NCI-H446 treated with DMSO at 0.1 percent for 48 hours (cell line): ENCODE results near the gene ZBED6.
"Not testable (repeated sequence)": the region's sequence is repeated elsewhere in the genome, so short reads cannot be mapped to it uniquely, and the experiment has no call there.

Experiments used
- DNase-seq: peaks from one replicate; lab custom pipeline; 2025; lab: John Stamatoyannopoulos, UW

The ZBED6 gene

DNA sequence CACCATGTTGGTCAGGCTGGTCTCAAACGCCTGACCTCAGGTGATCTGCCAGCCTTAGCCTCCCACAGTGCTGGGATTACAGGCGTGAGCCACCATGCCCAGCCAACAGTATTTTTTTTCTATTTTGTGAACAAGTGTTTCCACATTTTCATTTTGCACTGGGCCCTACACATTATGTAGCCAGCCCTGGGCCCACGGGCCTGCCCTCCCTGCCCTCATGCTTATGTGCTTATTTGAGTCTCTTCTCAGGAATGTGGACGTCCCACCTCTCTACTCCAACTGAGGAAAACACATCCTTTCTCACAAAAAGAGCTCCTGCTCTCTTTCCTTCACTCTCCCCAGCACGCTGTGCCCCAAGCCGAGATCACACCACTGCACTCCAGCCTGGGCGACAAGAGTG, 13.5 kb upstream of the ZBED6 start:
- no peak for DNase-seq

DNA sequence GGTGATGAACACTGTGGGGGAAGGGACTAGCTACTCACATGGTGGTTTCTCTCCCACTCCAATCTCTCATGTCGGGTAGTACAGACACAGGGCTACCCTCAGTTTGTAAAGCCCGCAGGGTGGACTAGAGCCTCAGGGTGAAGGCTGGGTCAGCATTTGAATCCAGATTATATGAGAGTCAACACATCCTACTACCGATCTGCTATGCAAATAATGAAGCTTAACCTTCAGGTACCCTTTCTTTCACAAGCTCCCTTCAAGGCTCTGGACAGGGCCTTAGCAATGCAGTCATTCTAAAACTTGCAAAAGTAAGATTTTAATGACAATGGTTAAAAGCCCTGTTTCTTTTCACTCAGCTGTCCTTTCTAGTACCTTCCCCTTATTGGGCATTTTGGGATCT, 5.5 kb upstream of the ZBED6 start:
- no peak for DNase-seq

DNA sequence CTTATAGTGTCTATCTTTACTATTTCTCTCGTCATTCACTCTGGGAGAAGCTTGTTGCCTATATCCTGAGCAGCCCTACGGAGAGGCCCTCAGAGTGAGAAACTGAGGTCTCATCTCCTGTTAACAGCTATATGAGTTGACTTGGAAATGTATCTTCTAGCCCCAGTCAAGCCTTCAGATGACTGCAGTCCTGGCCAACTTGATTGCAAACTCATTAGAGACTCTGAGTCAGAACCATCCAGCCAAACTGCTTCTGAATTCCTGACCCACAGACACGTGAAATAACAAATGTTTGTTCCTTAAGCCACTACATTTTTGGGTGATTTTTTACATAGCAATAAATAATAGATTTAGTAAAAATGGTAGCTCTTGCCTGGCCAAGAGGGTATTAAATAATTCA, 3.9 kb upstream of the ZBED6 start:
- DNase-seq, result no peak

DNA sequence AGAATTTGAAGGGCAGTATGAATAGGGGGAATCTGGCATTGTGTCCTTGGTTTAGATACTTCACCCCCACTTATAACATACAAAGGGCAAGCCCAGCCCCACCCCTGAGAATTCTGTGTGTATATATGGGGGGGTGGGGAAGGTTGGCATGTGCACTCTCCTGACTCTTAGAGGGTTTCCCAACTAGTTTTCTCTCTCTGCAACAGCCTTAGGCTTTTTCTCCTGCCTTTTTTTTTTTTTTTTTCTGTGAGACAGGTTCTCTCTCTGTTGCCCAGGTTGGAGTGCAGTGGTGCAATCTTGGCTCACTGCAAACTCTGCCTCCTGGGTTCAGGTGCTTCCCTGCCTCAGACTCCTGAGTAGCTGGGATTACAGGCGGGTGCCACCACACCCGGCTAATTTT, 2.9 kb upstream of the ZBED6 start:
- no peak for DNase-seq

DNA sequence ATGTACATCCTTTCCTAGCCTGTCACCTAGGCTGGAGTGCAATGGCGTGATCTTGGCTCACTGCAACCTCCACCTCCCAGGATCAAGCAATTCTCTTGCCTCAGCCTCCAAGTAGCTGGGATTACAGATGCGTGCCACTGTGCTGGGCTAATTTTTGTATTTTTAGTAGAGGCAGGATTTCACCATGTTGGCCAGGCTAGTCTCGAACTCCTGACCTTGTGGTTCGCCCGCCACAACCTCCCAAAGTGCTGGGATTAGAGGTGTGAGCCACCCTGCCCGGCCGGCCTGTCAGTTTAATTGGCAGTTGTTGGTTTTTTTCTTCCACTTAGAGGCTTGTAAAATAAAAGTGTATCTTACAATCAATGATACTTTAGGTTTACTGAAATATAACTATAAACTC, 1.9 kb upstream of the ZBED6 start:
- not testable (repeated sequence) for DNase-seq

DNA sequence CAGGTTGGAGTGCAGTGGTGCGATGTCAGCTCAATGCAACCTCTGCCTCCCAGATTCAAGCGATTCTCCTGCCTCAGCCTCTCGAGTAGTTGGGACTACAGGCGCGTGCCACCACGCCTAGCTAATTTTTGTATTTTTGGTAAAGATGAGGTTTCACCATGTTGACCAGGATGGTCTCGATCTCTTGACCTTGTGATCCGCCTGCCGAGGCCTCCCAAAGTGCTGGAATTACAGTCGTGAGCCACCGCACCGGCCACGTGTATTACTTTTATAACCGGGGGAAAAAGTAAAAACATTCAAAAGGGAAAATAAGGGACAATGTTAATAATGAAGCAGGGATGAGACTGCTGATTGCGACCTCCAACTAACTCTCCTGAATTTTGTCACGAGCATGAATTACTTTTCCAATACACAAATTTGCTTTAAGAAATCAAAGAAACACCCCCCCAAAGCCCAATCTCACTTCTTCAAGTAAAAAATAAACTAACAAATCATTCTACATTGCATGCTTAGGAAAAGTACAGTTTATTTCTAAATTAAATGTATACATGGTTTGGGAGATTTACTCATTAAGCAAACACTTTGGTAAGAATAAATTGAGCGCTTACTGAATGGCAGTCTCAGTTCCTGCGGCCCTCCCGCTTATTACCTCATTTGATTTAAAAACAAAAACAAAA, 521 bp upstream of the ZBED6 start:
- no peak for DNase-seq

DNA sequence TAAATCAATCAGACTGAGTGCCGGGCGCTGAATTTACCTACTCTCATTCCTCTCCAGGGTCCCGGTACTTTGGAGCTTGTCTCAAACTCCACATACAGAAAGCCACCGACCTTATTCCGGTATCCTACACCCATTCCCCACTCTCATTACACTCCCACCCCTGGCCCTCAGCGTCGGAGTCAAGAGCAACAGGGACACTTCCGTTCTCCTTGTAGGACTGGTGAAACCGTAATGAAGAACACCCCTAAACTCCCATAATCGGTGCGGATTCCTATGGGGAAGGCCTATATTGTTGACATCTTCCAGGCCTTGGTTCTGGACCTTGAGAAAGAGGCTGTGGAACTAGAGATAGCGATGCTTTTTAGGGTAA, 798 bp downstream of the ZBED6 start:
- no peak for DNase-seq

DNA sequence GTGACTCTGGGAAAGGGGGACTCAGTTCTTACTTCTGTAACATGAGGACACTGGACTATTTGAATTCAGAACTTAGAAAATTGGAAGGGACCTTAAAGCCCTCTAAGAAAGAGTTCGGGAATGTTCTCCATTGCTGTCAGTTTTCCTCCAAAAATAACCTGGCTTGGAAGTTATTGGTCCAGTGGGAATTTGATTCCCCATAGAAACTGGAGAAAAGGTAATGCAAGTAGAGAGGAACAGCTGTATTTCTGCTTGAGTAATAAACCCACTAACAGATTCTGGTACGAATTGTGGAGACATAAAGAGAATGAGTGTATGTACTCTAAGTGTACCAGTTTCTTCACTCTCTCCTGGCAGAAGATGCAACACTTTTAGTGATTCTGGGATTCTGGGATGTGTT, 1.8 kb downstream of the ZBED6 start:
- DNase-seq, result no peak

DNA sequence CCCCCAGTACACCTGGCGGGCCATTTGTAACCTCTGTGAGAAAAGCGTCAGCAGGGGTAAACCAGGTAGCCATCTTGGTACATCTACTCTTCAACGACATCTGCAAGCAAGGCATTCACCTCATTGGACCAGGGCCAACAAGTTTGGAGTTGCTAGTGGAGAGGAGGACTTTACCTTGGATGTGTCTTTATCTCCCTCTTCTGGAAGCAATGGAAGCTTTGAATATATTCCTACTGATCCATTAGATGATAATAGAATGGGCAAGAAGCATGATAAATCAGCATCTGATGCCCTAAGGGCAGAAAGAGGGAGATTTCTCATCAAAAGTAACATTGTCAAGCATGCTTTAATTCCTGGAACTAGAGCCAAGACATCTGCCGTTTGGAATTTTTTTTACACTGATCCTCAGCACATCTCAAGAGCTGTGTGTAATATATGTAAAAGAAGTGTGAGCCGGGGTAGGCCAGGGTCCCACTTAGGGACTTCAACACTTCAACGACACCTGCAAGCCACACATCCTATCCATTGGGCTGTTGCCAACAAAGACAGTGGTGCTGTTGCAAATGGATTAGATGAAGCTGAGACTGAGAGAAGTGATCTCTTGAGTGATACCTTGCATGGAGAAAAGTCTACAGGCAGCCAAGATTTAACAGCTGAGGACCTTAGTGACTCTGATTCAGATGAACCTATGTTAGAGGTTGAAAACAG, 2.7 kb downstream of the ZBED6 start:
- peak; percentile 15 for DNase-seq

DNA sequence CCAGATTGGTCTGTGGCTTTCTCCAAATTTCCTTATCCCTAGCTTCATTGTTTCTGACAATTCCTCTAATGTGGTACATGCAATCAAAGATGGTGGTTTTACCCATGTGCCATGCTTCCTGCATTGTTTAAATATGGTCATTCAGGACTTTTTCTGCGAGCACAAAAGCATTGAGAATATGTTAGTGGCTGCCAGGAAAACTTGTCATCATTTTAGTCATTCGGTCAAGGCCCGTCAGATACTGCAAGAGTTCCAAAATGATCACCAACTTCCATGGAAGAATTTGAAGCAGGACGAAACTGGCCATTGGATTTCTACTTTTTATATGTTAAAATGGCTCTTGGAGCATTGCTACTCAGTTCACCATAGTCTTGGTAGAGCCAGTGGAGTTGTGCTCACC, 3.7 kb downstream of the ZBED6 start:
- DNase-seq, result no peak

DNA sequence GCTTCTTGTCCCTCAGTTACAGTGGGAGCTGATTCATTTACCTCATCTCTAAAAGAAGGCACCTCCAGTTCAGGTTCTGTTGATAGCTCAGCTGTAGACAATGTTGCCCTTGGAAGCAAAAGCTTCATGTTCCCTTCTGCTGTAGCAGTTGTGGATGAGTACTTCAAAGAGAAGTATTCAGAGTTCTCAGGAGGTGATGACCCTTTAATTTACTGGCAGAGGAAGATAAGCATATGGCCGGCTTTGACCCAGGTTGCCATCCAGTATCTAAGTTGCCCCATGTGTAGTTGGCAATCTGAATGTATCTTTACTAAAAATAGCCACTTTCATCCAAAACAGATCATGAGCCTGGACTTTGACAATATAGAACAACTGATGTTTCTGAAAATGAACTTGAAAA, 4.5 kb downstream of the ZBED6 start:
- peak; percentile 21 for DNase-seq

DNA sequence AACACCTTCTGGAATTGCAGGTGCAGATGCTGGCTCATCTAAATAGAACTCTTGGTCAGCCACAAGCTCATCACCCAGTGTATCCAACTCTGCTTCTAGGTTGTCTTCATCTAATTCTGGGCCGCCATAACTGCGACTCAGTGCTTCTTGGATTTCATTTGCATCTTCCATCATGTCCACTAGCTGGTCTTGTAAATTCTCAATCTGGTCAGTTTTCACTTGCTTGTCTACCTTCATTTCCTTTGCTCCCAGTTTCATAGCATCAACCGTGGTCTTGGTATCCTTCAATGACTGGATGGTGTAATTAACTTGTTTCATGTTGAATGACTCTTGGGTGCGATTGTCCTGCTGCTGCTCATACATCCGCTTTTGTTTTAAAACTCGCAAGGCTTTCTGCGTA, 10.3 kb downstream of the ZBED6 start:
- no peak for DNase-seq

DNA sequence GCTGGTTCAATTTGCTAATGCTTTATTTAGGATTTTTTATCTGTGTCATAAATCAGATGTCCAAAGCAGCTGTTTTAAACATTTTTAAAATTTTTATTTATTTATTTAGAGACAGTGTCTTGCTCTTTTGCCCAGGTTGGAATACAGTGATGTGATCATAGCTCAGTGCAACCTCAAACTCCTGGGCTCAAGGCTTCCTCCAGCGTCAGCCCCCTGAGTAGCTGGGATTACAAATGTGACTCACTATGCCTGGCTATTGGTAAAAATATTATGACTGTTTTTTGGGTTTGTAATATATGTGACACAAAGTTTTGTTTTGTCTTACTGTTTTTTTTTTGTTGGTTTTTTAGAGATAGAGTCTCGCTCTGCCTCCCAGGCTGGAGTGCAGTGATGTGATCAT, 11.8 kb downstream of the ZBED6 start:
- DNase-seq, result no peak

DNA sequence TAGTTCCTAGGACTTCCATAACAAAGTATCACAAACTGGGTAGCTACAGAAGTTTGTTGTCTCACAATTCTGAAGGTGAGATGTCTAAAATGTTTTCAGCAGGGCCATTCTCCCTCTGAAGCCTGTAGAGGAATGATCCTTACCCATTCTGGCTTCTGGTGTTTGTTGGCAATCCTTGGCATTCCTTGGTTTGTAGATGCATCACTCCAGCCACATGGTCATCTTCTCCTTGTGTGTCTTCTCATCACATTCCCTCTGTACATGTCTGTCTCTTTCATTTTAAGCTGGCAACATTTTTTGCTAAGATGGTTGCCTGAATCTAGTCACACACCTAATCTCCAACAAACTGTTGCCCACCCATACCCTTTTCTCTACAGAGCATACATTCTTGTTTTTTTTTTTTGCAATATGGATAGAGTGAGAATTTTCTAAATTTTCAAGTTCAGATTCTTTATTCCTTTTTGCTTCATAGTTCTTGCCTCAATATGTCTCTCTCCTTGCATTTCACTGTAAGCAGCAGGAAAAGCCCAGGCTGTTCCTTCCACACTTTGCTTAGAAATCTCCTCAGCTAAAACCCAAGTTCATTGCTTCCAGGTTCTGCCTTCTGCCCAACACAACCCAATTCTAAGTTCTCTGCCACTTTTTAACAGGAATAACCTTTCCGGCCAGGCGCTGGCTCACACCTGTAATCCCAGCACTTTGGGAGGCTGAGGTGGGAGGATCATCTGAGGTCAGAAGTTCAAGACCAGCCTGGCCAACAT, 18.3 kb downstream of the ZBED6 start:
- no peak for DNase-seq

DNA sequence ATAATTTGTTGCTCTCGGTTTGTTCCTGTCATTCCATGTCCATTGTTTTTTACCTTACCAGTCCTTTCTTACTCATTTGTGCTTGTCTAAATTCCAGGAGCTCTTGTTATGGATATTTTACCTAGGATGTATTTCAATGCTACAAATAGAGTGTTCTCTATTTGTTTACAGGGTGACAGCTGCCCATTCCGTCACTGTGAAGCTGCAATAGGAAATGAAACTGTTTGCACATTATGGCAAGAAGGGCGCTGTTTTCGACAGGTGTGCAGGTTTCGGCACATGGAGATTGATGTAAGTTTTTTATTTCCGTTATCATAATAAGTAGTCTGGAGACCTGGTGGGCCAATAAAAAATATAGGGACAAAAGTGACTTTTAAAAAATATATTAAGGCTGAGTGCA, 23.0 kb downstream of the ZBED6 start:
- DNase-seq, result no peak

DNA sequence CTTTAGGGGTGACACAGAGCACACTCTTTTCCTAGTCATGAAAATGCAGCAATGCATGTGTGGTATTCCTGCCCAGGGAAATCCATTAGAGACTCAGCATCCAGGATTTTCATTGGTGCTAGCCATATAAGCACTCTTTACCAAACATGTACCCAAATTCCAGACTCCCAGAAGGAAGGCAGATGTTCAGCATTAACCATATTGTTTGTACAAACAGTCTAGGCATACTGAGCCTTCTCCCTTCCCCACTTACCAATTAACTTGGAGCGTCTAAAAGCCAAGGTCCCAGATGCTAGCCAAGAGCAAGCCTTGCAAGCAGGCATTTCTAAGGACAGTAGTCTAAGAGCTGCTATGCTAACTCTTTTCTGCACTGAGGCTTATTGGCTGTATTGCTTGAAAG, 27.9 kb downstream of the ZBED6 start:
- no peak for DNase-seq

DNA sequence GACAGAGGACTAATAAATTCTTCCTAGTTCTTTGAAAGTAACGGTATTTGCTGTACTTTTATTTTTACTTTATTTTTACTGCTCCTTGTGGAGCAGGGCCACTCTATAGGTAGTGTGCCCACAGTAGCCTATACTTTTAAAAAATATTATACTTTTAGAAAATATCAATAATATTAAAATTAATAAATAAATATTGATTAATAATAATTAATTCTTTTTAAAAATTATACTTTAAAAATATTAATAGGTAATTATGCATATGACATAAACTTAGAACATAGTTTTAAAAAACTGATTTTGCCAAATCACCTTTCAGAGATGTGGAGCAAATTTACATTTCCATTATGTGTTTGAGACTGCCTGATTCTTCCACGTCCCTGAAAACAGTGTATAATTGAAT, 30.8 kb downstream of the ZBED6 start:
- no peak for DNase-seq

DNA sequence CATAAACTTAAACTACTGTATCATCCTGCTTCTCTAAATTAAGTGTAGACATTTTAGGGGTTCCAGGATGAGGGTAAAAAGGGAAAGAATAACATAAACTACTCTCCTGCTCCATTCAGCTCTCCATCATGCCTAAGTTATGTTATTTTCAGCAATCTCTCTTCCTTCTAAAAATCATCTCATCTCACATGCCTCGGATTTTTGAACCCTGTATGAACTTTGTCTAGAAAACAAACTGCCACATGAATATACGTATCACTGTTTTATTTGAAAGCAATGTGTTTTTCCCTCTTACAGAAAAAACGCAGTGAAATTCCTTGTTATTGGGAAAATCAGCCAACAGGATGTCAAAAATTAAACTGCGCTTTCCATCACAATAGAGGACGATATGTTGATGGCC, 32.6 kb downstream of the ZBED6 start:
- DNase-seq, result no peak

DNA sequence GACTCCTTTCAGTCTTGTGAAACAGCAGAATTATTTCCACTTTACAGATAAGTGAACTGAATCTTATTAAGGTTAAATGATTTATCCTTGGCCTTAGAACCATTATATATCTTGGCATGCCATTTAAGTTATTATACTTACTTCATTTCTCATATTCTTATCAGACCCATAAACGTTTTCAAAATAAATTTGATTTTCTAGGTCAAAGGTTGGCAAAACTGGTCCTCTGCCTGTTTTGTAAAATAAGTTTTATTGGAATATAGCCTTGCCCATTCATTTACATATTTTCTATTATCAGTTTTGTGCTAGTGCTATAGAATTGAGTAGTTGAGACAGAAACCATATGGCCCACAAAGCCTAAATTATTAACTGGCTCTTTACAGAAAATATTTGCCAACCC, 33.1 kb downstream of the ZBED6 start:
- DNase-seq, result no peak

DNA sequence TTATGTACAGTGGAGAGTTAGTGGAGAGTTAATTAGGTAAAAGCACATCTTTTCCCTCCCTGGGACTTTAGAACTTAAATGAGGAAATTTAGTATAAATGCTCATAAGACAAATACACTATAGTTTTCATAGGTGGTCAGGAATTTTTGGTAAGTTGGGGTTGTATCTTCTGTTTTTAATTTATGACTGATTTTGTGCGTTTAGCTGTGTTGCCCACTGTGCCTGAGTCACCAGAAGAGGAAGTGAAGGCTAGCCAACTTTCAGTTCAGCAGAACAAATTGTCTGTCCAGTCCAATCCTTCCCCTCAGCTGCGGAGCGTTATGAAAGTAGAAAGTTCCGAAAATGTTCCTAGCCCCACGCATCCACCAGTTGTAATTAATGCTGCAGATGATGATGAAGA, 33.8 kb downstream of the ZBED6 start:
- DNase-seq, result not testable (repeated sequence)

DNA sequence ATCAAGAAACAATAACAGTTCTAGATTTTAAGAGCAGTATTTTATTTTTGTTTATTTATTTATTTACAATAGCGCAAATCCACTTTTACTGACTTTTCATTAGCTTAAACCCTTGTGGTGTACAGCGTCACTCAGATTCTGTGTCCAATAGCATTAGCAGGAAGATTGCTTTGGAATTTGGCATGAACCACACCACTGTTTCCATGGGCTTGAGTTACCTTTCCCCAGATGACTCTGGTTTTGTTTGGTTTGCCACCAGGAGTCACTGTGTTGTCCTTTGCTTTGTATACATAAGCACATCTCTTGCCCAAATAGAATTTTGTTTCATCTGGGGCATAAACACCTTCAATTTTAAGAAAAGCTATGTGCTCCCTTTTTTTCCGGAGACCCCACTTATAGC, 40.1 kb downstream of the ZBED6 start:
- no peak for DNase-seq

DNA sequence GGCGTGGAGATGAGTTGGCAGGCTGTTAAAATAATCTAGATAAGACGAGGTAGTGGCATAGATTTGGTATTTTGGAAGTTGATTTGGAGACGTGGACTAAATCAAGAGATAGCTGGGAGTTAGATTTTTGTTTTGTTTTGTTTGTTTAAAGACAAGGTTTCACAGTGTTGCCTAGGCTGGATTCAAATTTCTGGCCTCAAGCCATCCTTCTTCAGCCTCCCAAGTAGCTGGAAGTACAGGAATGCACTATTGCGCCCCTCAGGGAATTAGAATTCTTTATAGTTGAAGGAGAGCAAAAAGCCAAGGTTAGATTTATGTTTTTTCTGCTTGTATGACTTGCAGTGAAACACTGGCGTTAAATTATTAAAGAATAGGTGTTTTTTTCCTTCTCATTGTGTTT, 43.7 kb downstream of the ZBED6 start:
- no peak for DNase-seq

DNA sequence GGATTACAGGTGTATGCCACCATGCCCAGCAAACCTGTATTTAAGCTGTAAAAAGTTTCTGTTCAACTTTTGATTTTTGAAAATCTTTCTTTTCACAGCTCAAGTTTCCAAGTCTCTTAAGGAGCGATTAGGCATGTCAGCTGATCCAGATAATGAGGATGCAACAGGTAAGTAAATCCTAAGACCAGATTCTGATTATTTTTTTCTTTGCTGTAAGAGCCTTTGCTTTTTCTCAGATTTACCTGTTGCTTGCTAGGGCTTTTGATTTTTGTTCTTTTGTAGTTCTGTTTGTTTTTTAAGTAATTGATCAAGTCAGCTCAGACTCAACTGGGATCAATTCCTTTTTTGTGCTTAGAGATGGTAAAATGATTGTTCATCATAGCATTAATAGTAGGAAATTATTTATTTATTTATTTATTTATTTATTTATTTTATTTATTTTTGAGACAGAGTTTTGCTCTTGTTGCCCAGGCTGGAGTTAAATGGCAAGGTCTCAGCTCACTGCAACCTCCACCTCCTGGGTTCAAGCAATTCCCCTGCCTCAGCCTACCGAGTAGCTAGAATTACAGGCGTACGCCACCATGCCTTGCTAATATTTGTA, 44.9 kb downstream of the ZBED6 start:
- no peak for DNase-seq
